H1 (cell line): ENCODE results near the gene LBH. TPM values are rescaled to one million over a fixed set of nuclear protein-coding genes. Genes with fewer than 3 reads are reported as not detected.

ENCODE experiments used
- JUND ChIP-seq: IDR thresholded peaks from 2 replicates; pipeline ENCODE4 v1.6.1; 2011; ENCODE audit warnings: mild to moderate bottlenecking, improper control_type of control experiment, low read length
- POLR2A ChIP-seq, 2 experiments: IDR thresholded peaks; 1 replicate in 1 of 2; 2 replicates in 1 of 2; pipeline ENCODE4 v1.6.1; 2011; ENCODE audit warnings: low read depth in 2 of 2, low read length in 2 of 2, mild to moderate bottlenecking in 2 of 2; ENCODE audit errors: control extremely low read depth in 1 of 2
- SIN3A ChIP-seq, 2 experiments: IDR thresholded peaks in 1 of 2; conservative IDR thresholded peaks in 1 of 2; 2 replicates each; pipeline ENCODE4 v1.6.1; 2011 to 2012; ENCODE audit warnings: low read length in 2 of 2, improper control_type of control experiment in 1 of 2, low read depth in 1 of 2, mild to moderate bottlenecking in 1 of 2
- SP1 ChIP-seq: IDR thresholded peaks from 2 replicates; pipeline ENCODE4 v1.6.1; 2011; ENCODE audit warnings: low read depth, low read length
- polyA plus RNA-seq, 7 experiments: library from polyadenylated mRNA; depleted of rRNA in 3 of 7; stranded (reverse) in 5 of 7; unstranded in 2 of 7; fragments of >200 nt in 5 of 7; fragments of 200-250 nt in 2 of 7; gene quantifications; 1 replicate in 5 of 7; 2 replicates in 1 of 7; 4 replicates in 1 of 7; pipeline versions ENCODE4 v1.2.1 to v1.2.3, GENCODE V29; 2011 to 2013; ENCODE audit warnings: missing spikeins in 2 of 7, mixed read lengths in 2 of 7
- total RNA-seq: library from RNA; stranded (reverse); fragmentation: NEBNext Ultra II Directional; extraction: Animal tissue kit (Norgen Biotek cat#: 25700); gene quantifications from 2 replicates; pipeline ENCODE4 v1.2.1, GENCODE V29; 2021
- TF ChIP-seq, protein P1 (sequence below): fragments of 300-600 bp; sonication (generic); IDR thresholded peaks from 2 replicates; pipeline ENCODE4 v1.7.1; 2012; ENCODE audit warnings: low read length, moderate library complexity, mild to moderate bottlenecking, inconsistent platforms; ENCODE audit not compliant: insufficient replicate concordance
- TF ChIP-seq, protein P2 (sequence below): IDR thresholded peaks from 2 replicates; pipeline ENCODE4 v1.6.1; 2012; ENCODE audit warnings: inconsistent platforms

LBH gene
- total and polyA plus RNA-seq, 2 of the 8 experiments (the other 6 are each of a cell fraction or from before 2014, with no cell fraction given) = 25.7 to 34.5 TPM

DNA sequence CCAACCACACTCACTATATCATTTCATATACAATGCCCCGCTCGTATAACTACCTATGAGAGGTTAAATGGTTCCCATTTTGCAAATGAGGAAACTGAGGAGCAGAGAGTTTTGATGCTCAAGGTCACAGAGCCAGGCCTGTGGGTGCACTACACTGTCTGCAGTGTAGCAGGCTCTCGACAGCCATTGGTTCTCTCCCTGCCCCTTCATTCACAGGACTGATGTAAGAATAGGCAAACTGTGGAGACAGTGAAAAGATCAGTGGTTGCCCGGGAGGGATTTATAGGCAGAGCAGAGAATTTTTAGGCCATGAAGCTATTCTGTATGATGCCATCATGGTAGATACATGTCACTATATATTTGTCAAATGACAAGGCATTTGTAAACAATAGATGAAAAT, 39.0 kb upstream of the LBH start (continued):
- TF ChIP-seq, protein P1, sequence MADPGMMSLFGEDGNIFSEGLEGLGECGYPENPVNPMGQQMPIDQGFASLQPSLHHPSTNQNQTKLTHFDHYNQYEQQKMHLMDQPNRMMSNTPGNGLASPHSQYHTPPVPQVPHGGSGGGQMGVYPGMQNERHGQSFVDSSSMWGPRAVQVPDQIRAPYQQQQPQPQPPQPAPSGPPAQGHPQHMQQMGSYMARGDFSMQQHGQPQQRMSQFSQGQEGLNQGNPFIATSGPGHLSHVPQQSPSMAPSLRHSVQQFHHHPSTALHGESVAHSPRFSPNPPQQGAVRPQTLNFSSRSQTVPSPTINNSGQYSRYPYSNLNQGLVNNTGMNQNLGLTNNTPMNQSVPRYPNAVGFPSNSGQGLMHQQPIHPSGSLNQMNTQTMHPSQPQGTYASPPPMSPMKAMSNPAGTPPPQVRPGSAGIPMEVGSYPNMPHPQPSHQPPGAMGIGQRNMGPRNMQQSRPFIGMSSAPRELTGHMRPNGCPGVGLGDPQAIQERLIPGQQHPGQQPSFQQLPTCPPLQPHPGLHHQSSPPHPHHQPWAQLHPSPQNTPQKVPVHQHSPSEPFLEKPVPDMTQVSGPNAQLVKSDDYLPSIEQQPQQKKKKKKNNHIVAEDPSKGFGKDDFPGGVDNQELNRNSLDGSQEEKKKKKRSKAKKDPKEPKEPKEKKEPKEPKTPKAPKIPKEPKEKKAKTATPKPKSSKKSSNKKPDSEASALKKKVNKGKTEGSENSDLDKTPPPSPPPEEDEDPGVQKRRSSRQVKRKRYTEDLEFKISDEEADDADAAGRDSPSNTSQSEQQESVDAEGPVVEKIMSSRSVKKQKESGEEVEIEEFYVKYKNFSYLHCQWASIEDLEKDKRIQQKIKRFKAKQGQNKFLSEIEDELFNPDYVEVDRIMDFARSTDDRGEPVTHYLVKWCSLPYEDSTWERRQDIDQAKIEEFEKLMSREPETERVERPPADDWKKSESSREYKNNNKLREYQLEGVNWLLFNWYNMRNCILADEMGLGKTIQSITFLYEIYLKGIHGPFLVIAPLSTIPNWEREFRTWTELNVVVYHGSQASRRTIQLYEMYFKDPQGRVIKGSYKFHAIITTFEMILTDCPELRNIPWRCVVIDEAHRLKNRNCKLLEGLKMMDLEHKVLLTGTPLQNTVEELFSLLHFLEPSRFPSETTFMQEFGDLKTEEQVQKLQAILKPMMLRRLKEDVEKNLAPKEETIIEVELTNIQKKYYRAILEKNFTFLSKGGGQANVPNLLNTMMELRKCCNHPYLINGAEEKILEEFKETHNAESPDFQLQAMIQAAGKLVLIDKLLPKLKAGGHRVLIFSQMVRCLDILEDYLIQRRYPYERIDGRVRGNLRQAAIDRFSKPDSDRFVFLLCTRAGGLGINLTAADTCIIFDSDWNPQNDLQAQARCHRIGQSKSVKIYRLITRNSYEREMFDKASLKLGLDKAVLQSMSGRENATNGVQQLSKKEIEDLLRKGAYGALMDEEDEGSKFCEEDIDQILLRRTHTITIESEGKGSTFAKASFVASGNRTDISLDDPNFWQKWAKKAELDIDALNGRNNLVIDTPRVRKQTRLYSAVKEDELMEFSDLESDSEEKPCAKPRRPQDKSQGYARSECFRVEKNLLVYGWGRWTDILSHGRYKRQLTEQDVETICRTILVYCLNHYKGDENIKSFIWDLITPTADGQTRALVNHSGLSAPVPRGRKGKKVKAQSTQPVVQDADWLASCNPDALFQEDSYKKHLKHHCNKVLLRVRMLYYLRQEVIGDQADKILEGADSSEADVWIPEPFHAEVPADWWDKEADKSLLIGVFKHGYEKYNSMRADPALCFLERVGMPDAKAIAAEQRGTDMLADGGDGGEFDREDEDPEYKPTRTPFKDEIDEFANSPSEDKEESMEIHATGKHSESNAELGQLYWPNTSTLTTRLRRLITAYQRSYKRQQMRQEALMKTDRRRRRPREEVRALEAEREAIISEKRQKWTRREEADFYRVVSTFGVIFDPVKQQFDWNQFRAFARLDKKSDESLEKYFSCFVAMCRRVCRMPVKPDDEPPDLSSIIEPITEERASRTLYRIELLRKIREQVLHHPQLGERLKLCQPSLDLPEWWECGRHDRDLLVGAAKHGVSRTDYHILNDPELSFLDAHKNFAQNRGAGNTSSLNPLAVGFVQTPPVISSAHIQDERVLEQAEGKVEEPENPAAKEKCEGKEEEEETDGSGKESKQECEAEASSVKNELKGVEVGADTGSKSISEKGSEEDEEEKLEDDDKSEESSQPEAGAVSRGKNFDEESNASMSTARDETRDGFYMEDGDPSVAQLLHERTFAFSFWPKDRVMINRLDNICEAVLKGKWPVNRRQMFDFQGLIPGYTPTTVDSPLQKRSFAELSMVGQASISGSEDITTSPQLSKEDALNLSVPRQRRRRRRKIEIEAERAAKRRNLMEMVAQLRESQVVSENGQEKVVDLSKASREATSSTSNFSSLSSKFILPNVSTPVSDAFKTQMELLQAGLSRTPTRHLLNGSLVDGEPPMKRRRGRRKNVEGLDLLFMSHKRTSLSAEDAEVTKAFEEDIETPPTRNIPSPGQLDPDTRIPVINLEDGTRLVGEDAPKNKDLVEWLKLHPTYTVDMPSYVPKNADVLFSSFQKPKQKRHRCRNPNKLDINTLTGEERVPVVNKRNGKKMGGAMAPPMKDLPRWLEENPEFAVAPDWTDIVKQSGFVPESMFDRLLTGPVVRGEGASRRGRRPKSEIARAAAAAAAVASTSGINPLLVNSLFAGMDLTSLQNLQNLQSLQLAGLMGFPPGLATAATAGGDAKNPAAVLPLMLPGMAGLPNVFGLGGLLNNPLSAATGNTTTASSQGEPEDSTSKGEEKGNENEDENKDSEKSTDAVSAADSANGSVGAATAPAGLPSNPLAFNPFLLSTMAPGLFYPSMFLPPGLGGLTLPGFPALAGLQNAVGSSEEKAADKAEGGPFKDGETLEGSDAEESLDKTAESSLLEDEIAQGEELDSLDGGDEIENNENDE = no peak
- TF ChIP-seq SIN3A (conservative IDR thresholded peaks at IDR 0.05 in 1 of 2, IDR thresholded peaks at IDR 0.05 in 1 of 2; ENCODE audit: low read depth in 1 of 2, low read length in 2 of 2) = no peak
- TF ChIP-seq POLR2A (IDR thresholded peaks at IDR 0.05; ENCODE audit: control extremely low read depth in 1 of 2, low read depth in 2 of 2, low read length in 2 of 2) = no peak
- no peak for TF ChIP-seq JUND
- TF ChIP-seq SP1 = no peak
- TF ChIP-seq, protein P2, sequence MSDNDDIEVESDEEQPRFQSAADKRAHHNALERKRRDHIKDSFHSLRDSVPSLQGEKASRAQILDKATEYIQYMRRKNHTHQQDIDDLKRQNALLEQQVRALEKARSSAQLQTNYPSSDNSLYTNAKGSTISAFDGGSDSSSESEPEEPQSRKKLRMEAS = no peak
